NCI-H2227 treated with DMSO at 0.1 percent for 48 hours (cell line): ENCODE measurements around the gene PRKAR2B.
"Not testable (repeated sequence)": the region's sequence is repeated elsewhere in the genome, so short reads cannot be mapped to it uniquely, and the experiment has no call there.

Experiments
- DNase-seq: peaks from one replicate; lab custom pipeline; 2025; lab: John Stamatoyannopoulos, UW

The PRKAR2B gene

DNA sequence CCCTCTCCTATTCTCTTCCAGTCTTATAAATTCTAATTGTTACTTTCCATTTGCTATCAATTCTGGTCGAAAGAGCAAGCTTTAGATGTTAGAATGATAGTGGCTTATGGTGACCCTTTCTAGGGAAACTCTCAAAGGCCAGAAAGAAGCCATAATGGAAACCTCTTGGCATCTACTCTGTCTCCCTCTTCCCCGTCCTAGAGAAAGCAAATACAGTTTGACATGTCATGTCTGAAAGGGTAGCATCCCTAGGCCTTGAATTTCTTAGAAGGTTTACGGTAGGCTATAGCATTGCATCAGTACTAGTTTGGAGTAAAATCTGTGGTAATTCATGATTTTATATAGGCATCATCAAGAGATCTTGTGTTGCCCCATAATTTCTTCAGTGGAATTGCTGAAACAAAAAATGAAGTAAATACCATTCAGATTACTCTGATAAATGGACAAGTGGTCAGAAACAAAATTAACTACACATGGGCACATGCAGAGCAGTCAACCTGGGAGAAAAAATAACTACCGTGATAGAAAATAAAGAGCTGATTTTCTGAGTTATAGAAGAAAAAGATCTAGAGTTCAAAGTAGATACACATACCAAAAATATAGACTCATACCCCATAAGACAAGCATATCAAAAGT, 4.4 kb downstream of the PRKAR2B start:
- no peak for DNase-seq

- no peak for DNase-seq
Observed at GRCh38 chr7:107049480-107049879, 5.0 kb downstream of the PRKAR2B start.

DNA sequence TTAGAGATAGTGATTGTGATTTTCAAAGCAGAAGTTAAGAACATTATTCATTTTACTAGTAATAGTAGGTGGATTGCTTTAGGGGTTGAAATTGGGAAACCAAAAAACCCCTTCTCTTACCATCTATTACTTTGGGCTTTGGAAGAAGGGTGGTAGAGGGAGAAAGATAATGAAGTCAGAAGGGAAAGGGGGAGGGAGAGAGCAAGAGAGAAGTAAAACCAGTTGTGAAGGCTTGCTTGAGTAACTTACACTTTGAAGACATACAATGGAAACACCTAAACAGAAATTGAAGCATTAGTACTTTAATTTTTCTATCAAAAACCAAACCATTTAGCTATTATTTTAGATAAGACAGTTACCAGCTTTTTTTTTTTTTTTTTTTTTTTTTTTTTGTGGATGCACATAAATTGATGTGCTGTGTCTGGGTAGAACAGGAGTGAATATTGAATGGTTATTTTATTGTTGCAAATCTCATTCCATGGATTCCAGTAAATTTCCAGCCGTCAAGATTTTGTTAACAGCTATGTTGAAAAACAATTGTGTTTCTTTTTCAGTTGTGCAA, 5.5 kb downstream of the PRKAR2B start:
- no peak for DNase-seq

GRCh38 chr7:107051376-107051775, 6.9 kb downstream of the PRKAR2B start:
- DNase-seq = no peak

GRCh38 chr7:107054965-107055364, 10.5 kb downstream of the PRKAR2B start:
- DNase-seq = not testable (repeated sequence)

DNA sequence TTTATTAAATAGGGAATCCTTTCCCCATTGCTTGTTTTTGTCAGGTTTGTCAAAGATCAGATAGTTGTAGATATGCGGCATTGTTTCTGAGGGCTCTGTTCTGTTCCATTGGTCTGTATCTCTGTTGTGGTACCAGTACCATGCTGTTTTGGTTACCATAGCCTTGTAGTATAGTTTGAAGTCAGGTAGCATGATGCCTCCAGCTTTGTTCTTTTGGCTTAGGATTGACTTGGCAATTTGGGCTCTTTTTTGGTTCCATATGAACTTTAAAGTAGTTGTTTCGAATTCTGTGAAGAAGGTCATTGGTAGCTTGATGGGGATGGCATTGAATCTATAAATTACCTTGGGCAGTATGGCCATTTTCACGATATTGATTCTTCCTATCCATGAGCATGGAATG, 11.6 kb downstream of the PRKAR2B start:
- DNase-seq = not testable (repeated sequence)

DNA sequence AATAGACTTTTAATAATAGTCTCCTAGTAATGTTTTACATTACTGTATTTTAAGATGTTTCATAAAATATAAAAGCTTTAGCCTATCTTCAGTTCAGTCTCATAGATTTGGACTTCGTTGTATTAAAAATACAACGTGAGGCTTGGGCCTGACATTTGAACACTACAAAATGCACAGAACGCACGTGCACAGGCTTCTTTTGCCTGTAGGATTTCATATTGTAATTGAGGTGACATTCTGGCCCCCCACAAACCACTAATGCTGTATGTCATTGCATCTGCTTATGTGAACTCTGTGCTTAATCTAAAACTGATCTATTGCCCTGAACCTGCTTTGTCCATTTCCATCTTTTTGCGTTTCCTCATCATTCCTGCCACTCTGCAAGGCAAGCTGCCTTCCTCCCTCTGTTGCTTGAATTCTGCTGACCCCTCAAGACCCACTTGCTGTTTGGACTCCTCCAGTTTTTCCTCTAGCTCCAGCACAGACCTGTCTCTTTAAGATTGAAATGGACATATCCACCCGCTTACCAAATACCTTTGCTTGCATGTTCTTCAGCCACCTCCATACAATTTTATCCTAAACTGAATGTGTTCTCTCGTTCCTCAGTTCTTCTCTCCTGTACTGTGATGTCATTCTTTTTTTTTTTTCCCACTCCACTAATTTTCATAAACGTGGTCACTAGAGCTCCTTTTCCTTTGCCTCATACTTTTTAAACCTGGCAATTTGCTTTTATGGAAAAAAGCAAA, 12.4 kb downstream of the PRKAR2B start:
- DNase-seq = no peak

DNA sequence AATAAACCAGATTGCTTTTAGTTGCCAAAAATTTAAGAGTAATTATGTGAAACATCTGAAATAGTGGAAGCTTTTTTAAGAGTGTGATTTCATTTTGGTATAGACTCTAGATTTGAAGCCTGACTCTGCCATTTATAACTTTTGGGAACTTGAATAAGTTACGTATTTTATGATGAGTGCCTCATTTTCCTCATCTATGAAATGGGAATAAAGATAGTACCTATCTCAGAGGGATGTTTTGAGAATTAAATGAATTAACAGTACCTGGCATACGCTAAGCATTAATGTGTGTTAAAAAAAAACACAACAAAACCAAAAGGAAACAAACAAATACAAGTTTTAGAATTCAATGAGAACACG, 12.9 kb downstream of the PRKAR2B start:
- no peak for DNase-seq

GRCh38 chr7:107059468-107059867, 15.0 kb downstream of the PRKAR2B start:
- DNase-seq = no peak

- DNase-seq = no peak
Observed at GRCh38 chr7:107063245-107064120, 19.0 kb downstream of the PRKAR2B start.

DNA sequence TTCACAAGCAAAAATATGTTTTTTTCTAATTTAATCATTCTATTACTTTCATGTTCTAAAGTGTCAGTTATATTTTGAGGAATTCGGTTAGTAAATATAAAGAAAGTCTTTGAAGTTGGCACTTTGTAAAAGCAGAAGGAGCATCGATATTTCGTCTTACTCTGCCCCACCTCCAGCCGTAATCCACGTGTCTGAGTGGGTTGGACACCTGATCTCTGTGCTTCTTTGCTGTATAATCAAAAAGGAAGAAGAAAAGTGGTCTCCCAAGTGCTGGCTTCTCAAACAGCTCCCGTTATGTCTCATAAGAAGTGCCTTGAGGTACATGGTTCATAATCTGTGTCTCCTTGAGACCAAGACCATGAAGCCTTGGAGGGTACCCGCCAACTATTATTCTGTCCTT, 19.8 kb downstream of the PRKAR2B start:
- no peak for DNase-seq

DNA sequence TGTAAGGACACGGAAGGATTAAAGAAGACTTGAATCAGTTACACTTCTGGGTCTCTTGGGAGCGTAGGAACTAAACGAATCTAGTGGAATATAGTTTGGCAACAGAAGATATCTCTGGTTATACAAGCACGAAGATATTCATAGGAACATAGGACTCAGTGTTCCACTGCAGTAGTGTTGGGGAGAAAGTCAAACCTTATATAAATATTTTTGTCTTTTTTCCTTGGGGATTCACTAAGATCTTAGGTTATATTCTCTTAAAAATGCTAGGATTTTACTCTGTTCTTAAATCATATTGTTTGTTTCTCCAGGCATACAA, 21.4 kb downstream of the PRKAR2B start:
- DNase-seq = no peak

DNA sequence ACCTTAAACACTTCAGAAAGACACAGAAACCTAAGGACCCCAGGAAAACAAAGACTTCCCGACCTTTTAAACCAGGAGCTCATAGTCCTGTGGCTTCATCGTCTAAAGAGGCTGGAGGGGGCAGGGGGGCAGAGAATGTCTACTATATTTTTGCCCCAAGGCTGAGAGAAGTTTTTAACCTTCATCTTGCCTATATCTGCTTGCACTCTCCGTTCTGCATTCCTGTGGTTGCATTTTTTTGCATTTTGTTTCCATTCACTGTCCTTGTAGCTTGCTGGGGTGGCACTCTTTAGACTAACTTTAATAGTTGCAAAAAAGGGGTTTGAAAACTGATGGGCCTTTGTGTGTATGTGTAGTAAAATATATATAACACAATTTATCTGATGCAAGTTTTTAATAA, 23.7 kb downstream of the PRKAR2B start:
- DNase-seq = no peak

- DNase-seq = no peak
Observed at GRCh38 chr7:107069457-107069856, 25.0 kb downstream of the PRKAR2B start.

GRCh38 chr7:107070710-107071109, 26.2 kb downstream of the PRKAR2B start:
- DNase-seq = no peak

DNA sequence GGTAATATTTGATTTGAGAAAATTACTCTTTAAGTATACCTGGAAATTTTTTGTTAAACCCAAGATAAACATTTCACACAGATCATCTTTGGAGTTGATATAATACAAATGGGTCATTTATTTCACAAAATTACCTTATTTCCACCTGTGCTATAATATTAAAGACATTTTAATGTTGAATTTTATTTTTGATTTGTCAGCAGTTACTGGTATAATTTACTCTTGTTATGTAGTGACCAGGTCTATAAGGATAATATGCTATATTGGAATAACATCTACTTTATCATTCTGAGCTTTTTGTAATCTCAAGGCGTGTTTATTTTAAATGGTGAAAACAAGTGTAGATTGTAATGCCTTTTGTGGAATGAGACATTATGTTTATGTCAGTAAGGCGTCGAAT, 26.6 kb downstream of the PRKAR2B start:
- no peak for DNase-seq

GRCh38 chr7:107072133-107072532, 27.6 kb downstream of the PRKAR2B start:
- DNase-seq = no peak

DNA sequence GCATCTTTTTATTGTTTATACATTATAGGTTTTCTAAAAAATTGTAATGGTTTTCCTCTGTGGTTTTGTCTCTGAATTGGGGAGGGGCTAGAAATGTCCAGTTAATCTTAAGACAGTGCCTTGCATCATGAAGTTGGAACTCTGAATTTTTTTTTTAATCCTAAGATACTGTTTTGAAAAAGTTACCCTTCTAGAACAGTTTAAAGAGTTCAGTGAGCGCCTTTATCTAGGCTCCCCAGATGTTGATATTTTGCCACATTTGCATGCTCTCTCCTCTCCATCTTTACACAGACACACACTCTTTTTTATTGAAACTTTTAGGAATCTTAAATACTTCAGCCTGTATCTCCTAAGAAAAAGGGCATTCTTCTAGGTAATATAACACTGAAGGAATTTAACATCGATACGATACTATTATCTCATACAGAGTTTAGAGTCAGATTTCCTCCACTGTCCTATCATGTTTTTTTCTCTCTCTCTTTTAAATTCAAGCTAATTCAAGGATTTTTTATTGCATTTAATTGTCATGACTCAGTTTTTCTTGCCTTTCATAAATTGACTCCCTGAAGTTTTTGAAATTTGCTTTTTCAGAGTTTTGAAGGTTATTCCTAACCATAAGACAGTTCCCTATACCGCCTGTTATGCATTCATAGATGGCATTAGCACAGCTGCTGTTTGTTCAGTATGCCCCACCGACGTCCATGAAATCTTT, 31.5 kb downstream of the PRKAR2B start:
- DNase-seq = no peak

DNA sequence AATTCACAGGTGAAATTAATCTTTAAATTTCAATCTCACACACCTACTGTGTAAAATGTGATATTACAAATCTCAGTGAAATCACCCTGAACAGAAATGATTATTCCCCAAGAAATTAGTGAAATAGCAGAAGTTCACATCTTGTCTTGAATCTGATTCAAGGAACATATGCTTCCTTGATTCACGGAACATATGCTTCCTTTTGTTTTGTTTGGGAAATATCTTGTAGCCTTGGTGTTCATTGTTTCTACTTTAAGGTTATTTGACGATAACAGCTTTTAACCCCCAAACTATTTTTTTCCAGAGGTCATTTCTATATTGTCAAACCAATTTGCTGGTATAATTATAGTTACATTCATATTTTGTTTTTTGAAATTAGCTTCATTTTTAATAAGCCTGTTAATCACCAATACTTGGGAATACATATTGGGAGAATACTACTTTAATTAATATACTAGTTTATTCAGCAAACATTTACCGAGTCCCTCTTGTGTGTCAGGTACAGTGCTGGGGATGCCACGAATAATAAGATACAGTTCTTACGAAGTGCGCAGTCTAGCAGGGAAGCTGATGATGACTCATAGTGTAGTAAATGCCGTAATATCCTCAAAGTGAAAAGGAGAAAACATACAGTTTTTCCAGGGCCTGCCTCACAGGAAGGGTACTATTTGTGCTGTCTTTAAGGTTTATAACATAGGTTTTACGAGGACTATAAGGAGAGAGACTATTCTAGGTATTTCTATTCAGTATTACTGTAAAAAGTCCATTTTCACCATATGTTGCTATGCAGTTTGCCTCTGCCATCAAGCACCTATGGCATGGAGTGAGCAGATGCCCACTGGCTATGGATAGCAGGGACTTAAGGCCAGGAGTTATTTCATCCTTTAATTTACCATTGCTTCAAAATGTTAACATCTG, 32.5 kb downstream of the PRKAR2B start:
- DNase-seq = no peak

GRCh38 chr7:107077699-107078516, 33.4 kb downstream of the PRKAR2B start:
- DNase-seq = no peak
